Activated B cell treated with CpG ODN at 0.5 μM for 24 hours (primary cell): ENCODE data around the gene DCHS1. TPM values are rescaled to one million over a fixed set of nuclear protein-coding genes. Genes with fewer than 3 reads are reported as not detected.
A peak's percentile ranks its signal among the peaks of the same experiment; 100 is the strongest.

Experiments used
- ATAC-seq: fragments of 200-7000 bp; cut with Tn5 transposase; one replicate; pipeline ENCODE4 v1.10.0; 2021; ENCODE audit warnings: low read depth, mild to moderate bottlenecking, moderate library complexity
- CTCF ChIA-PET: fragments of 350-600 bp; sonication (Branson Sonifier 250); formaldehyde crosslinking; loops from one replicate; lab custom pipeline; 2021; ENCODE audit warnings: antibody characterized with exemption; lab: Charles Lee
- POLR2A ChIA-PET: fragments of 350-600 bp; sonication (Branson Sonifier 250); formaldehyde crosslinking; loops from one replicate; lab custom pipeline; 2021; ENCODE audit warnings: antibody characterized with exemption; lab: Charles Lee
- DNase-seq: peaks from one replicate; pipeline ENCODE4 v3.0.0; 2022
- H3K27ac Mint-ChIP-seq: one replicate; pipeline ENCODE4 v1.8.0; 2020; ENCODE audit warnings: mixed read lengths
- H3K27me3 Mint-ChIP-seq: one replicate; pipeline ENCODE4 v1.8.0; 2021; ENCODE audit warnings: mixed read lengths
- H3K36me3 Mint-ChIP-seq: one replicate; pipeline ENCODE4 v1.8.0; 2021; ENCODE audit warnings: low read depth, mixed read lengths
- H3K4me1 Mint-ChIP-seq: one replicate; pipeline ENCODE4 v1.8.0; 2021; ENCODE audit warnings: mixed read lengths
- H3K4me3 Mint-ChIP-seq: one replicate; pipeline ENCODE4 v1.8.0; 2020; ENCODE audit warnings: mild to moderate bottlenecking, mixed read lengths
- H3K9me3 Mint-ChIP-seq: one replicate; pipeline ENCODE4 v1.8.0; 2020; ENCODE audit warnings: mixed read lengths
- intact Hi-C: fragments of 100-400 bp; cut with micrococcal nuclease; formaldehyde crosslinking; loops from one replicate; pipeline ENCODE4 v1.15.1; 2024
- total RNA-seq: library from RNA; stranded (reverse); gene quantifications from 2 replicates; pipeline ENCODE4 v1.2.3, GENCODE V29; 2022
- TF ChIP-seq, protein P1 (sequence below): fragments of 200-600 bp; IDR thresholded peaks from one replicate; pipeline ENCODE4 v1.8.0; 2022; ENCODE audit warnings: antibody characterized with exemption, mild to moderate bottlenecking

The DCHS1 gene
- total RNA-seq, 1 donor from 2014 or later: 0.22 TPM

DNA sequence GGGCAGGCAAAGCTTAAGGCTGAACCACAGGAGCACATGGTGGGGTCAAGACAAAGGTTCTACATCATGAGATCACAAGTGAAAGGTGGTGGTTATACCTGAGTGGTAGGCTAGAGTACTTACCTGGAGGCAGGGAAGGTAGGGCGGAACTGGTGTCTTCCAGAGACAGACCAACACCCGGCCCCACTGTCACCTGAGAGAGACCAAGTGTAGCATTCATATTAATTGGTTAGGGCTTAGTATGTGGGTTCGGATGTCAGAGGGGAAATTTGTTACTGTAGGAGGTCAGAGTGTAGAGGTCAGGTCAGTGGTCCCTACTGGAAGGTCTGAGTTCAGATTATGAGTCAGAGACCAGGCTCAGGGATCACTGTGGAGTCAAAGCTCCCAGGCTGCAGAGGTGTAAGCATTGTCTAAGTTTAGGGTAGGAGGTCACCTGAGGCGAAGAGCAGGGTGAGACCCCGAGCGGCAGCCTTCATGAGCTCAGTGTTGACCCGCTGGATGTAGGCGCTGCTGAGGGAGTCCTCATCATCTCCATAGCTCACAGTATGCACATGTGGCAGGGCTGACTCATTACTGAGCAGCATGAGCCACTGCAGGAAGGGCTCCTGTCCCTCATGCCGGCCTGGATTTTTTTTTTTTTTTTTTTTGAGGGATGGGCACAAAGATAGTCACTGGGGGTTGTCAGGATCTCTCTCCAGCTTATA, 39.6 kb downstream of the DCHS1 start:
- DNase-seq (no peak), ATAC-seq (no peak)
- ChIA-PET POLR2A (interaction anchor here (1.2 kb wide), 1 partner anchor 67 kb away, joined by 3 read pairs; the partner anchor contains the start of gene MRPL17), CTCF (no interaction called here)
- TF ChIP-seq, protein P1, sequence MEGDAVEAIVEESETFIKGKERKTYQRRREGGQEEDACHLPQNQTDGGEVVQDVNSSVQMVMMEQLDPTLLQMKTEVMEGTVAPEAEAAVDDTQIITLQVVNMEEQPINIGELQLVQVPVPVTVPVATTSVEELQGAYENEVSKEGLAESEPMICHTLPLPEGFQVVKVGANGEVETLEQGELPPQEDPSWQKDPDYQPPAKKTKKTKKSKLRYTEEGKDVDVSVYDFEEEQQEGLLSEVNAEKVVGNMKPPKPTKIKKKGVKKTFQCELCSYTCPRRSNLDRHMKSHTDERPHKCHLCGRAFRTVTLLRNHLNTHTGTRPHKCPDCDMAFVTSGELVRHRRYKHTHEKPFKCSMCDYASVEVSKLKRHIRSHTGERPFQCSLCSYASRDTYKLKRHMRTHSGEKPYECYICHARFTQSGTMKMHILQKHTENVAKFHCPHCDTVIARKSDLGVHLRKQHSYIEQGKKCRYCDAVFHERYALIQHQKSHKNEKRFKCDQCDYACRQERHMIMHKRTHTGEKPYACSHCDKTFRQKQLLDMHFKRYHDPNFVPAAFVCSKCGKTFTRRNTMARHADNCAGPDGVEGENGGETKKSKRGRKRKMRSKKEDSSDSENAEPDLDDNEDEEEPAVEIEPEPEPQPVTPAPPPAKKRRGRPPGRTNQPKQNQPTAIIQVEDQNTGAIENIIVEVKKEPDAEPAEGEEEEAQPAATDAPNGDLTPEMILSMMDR: no peak
- peak overlapping the region; percentile 12 for H3K4me3 Mint-ChIP-seq
- H3K27me3 Mint-ChIP-seq: no peaks in the 10 kb centered on the region
- H3K9me3 Mint-ChIP-seq: no peaks in the 10 kb centered on the region
- peak overlapping the region; percentile 51 for H3K27ac Mint-ChIP-seq
- peaks cover 13% of the 10 kb centered on the region for H3K4me1 Mint-ChIP-seq
- peaks cover 14% of the 10 kb centered on the region for H3K36me3 Mint-ChIP-seq
- intact Hi-C loops: no loop called here

DNA sequence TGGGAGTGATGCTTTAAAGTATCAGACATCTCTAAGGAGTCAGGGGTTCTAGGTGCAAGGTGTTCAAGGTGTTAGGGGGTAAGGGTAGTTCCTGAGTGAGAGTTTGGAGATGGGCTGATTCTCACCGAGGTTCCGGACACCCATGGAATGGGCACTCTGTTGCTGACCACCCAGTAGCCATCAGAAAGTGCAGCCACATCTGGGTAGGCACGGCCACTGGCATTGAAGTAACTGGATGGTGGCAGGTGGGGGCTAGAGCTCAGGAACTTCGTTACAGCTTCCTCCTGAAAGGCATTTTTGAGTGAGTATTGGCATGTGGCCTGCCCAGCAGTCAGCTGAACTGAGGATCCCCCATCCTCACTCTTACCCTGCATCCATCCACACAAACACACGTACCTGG, 40.6 kb downstream of the DCHS1 start:
- H3K27ac Mint-ChIP-seq: no peak overlapping the region
- ChIA-PET CTCF (no interaction called here), POLR2A (interaction anchor here (1.2 kb wide), 1 partner anchor 68 kb away, joined by 3 read pairs; the partner anchor contains the start of gene MRPL17)
- H3K4me3 Mint-ChIP-seq: no peak overlapping the region
- intact Hi-C loops: no loop called here
- H3K27me3 Mint-ChIP-seq: no peaks in the 10 kb centered on the region
- peaks cover 24% of the 10 kb centered on the region for H3K36me3 Mint-ChIP-seq
- DNase-seq: no peak
- no peak for ATAC-seq
- peaks cover 21% of the 10 kb centered on the region for H3K4me1 Mint-ChIP-seq
- TF ChIP-seq, protein P1: no peak
- no peaks in the 10 kb centered on the region for H3K9me3 Mint-ChIP-seq

DNA sequence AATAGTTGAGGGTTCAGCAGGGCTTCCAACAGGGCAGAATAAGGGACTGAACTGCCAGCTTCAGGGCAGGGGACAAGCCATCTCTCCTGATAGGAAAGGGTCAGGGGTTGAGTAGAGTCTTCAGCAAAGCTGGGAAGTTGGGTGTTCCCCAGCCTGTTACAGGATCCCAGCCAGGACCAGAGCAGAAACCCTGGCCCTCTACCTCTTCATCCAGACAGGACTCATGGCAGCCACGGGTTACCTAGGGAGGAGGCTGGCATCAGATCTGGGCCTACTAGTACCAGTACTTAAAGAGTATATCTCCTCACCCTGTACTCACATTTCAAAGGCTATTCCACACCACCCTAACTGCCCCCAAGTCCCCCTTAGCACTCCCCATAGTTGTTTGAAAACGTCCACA, 41.2 kb downstream of the DCHS1 start:
- Mint-ChIP-seq H3K4me1 (peaks cover 25% of the 10 kb centered on the region), H3K9me3 (no peaks in the 10 kb centered on the region), H3K27me3 (no peaks in the 10 kb centered on the region), H3K4me3 (no peak overlapping the region), H3K27ac (no peak overlapping the region), H3K36me3 (peaks cover 30% of the 10 kb centered on the region)
- POLR2A ChIA-PET: no interaction called here
- CTCF ChIA-PET: no interaction called here
- ATAC-seq (no peak), DNase-seq (no peak)
- intact Hi-C loops: loop anchor here (5.0 kb wide), 2 partner anchors 898 to 927 kb away; partner anchors contain the start of genes PPFIBP2, TRIM22 and TRIM5
- TF ChIP-seq, protein P1: no peak

DNA sequence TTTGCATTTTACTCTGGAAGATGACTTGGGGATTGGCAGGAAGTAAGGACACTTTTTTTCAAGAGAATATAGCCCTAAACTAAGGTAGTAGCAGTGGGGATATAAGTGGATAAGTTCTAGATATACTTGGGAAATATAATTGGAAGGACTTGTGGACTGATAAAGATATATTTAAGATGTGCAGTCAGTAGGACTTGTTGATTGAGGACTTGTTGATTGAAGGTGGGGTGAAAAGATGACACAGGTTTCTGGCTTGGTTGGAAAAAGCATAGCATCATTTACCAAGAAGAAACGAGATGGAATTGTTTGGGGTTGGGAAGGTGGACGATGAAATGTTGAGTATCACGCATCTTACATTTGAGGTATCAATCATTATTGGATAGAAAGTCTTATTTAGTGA, 42.1 kb downstream of the DCHS1 start:
- CTCF ChIA-PET: interaction anchor here (0.9 to 1.3 kb wide), 3 partner anchors 9 to 70 kb away, joined by 3 to 10 read pairs (median 4); partner anchors contain the start of gene MRPL17
- intact Hi-C loops: loop anchor here (5.0 kb wide), 2 partner anchors 899 to 926 kb away; partner anchors contain the start of genes PPFIBP2, TRIM22 and TRIM5
- H3K4me1 Mint-ChIP-seq: peaks cover 29% of the 10 kb centered on the region
- no peak overlapping the region for H3K4me3 Mint-ChIP-seq
- DNase-seq (no peak), ATAC-seq (no peak)
- no peaks in the 10 kb centered on the region for H3K9me3 Mint-ChIP-seq
- no peaks in the 10 kb centered on the region for H3K27me3 Mint-ChIP-seq
- TF ChIP-seq, protein P1: no peak
- H3K36me3 Mint-ChIP-seq: peaks cover 40% of the 10 kb centered on the region
- POLR2A ChIA-PET: interaction anchor here (1.0 to 3.3 kb wide), 7 partner anchors 10 to 133 kb away, joined by 3 to 44 read pairs (median 20); partner anchors contain the start of genes ARFIP2, ILK, MRPL17 and RRP8
- H3K27ac Mint-ChIP-seq: no peak overlapping the region
